DND-41 (cell line): ENCODE results near the gene TMC5.

ENCODE experiments used
- CTCF ChIP-seq: IDR thresholded peaks from 2 replicates; pipeline ENCODE4 v1.5.1; 2012; ENCODE audit warnings: borderline replicate concordance, low read length, moderate library complexity, mild to moderate bottlenecking; ENCODE audit not compliant: poor library complexity, severe bottlenecking; ENCODE audit errors: extremely low read depth
- EZH2 ChIP-seq: IDR thresholded peaks from 3 replicates; pipeline ENCODE4 v1.6.1; 2012; ENCODE audit warnings: borderline replicate concordance, low read depth, mild to moderate bottlenecking, moderate library complexity, low read length, inconsistent platforms; ENCODE audit not compliant: severe bottlenecking

GRCh38 chr16:19374402-19374801 is 43.3 kb upstream of the TMC5 start:
- TF ChIP-seq CTCF (no peak), EZH2 (no peak)
